Activated T-cell treated with anti-CD3 and anti-CD28 coated beads for 48 hours (primary cell): ENCODE results near the gene ERN1.
"Not testable (repeated sequence)": the region's sequence is repeated elsewhere in the genome, so short reads cannot be mapped to it uniquely, and the experiment has no call there.

Experiments used
- DNase-seq: peaks from one replicate; pipeline ENCODE4 v3.0.0-alpha.2; 2020; ENCODE audit warnings: low read depth

The ERN1 gene

DNA sequence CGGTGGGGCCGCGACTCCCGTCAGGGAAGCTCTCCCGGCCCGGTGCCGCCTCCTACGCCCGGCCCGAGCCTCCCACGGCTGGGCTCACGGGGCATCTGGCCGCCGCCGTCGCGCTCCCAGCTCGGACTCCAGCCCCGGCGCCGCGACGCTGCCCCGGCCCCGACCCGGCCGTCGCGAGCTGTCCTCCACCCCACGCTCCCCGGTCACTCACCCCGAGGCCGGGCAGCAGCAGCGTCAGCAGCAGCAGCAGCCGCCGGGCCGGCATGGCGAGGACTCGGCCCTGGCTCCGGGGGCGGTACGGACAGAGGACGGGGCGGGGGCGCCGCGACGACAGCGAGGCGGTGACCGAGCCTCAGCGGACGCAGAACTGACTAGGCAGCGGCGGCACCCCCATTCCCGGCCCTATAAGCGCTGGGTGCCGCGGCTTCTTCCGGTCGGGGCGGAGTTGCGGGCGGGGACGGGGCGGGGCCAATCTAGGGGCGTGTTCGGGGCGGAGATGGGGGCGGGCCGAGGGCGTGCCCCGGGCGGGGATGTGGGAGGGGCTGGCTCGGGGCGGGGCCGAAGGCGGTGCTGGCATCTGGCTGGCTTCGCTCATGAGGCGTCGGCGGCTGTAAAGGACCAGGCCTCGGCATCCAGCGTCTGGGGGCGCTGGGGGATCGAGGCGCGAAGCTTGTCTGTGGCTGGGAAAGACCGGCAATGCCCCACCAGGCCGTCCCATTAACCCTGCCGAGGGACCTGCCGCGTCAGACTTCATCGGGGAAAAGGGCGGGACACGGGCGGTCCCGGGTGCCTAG, at the start of gene ERN1:
Gene ERN1, minus strand, starts transcription at position 380 of the 794 bp plus-strand sequence. Its CDS starts 115 bp downstream, at position 265.
- DNase-seq: peak; percentile 84

DNA sequence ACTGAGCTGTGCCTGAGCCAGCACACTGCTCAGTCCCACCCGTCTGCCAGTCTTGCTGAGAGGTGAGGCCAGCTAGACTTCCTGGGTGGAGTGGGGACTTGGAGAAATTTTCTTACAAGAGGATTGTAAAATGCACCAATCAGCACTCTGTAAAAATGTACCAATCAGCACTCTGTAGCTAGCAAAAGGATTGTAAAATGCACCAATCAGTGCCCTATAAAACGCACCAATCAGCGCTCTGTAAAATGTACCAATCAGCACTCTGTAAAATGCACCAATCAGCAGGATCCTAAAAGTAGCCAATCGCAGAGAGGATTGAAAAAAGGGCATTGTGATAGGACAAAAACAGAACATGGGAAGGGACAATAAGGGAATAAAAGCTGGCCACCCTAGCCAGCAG, 49.1 kb upstream of the ERN1 start:
- not testable (repeated sequence) for DNase-seq

DNA sequence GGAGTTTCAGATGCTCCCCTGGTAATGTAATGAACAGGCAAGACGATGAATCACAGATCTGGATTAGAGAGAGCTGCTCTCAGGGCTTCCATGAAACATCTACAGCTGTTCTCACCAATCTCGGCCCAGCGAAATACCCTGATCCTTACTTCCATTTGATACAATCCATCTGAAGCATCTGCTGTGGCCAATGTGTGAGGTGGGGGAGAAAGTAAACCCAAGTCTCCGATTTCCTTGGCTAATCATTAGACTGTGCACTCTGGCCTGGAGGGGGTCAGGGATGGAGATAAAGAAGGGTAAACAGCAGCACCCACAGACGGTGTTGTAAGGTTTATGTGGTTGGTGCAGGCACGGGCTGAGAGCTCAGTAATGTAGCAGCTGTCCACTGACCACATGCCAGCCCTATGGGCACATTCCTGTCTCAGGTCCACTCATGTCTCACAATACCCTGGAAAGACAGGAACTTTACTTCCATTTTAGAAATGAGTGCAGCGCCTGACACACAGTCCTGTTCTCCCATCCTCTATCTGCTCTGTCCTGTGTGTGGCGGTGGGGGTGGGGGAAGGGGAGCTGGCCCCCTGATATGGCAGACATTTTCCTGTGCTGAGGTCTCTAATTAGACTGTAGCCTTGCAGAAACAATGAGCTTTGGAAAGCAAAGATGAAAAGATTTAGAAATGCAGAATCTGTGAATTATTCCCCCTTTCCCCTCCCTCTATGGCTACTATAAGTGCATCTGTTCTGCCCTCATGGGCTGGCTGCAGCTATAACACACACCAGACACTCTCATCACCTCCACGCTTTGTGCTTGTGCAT, 48.3 kb upstream of the ERN1 start:
- no peak for DNase-seq

DNA sequence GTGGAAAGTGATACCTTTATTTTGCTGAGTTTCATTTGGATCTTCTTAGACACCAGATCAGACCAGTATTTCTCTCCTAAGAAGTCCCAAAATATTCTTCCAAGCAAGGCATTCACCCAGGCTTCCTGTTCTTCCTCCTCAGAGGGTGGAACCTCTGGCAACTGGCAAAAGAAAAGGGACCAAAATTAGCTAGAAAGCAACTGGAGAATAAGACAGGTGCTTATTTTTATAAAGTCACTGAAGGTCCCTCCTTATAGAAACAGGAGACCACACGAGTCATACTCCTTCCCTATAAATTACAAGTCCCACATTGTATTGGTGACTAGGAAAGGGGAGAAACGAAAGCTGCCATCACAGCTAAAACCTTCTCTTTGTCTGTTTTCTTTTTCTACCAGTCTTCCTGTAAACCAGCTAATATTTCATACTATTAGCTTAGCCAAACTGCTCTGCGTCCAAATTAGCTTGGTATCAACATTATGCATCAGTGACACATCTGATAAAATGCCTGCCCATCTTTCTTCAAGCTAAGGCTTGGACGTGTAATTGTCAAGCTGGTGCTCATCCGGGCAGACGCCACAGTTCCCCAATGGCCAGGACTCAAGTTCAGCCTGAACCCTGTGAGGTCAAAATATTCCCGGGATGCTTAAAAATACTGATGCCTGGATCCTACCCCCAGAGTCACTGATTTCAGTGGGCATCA, 47.5 kb upstream of the ERN1 start:
- DNase-seq: no peak

DNA sequence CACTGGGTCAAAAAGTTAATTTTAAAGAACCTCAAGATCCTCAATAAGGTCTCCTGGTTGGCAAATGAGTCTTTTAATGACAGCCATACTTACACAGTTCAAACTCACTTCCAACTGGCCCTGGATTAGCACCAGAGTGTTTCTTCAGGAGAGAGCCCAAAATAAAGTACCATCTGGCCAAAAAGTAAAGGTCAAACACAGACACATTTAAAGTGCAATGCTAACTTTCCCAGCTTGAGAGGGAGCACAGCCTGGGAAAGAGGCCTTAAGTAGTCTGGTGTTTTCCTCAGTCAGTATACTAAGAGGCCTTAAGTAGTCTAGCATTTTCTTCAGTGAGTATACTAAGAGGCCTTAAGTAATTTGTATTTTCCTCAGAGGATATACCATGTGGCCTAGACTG, 46.6 kb upstream of the ERN1 start:
- DNase-seq: no peak

DNA sequence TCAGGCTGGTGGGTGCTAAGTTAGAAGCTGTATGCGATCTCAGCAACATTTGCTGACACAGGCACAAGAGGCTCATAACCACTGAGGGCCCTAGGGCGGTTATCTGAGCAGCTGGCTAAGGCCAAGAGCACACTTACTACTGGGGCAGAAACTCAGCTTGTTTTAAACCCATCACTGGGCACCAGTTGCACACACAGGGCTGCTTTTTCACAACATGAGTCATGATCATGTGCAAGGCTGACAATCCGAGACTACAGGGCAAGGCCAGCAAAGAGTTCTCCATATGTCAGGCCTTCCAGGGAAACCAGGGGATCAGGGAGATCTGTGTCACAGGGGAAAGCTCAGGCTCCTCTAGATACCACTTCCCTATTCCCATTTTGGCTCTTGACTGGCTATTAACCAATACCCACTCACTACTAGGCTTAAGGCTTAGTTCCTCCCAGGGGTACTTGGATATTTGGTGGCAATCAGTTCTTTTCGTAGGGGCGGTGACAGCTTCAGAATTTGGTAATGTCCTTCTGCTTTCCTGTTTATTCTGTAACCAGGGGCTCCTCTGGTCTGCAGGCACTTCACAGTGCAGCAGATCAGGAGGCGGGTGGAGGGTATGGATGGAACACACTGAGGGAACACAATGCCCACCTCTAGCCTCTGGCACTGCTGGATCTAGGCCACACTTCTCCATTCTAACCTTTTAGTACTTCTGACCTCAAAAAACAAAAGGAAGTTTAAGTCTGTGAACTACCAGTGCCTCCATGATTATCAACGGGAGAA, 44.9 kb upstream of the ERN1 start:
- no peak for DNase-seq

DNA sequence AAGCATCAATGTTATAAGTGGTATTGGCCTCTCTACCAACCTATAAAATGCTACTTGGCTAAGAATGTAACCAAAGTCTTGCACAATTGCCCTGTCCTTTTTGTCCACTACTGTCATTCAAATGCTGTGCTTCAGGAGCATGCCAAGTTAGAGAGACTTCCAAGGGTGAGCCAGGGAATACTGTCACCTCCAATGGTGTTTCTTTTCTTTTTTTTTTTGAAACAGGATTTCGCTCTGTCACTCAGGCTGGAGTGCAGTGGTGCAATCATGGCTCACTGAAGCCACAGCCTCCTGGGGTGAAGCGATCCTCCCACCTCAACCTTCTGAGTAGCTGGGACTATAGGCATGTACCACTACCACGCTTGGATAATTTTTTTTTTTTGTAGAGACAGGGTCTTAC, 43.7 kb upstream of the ERN1 start:
- DNase-seq: no peak

DNA sequence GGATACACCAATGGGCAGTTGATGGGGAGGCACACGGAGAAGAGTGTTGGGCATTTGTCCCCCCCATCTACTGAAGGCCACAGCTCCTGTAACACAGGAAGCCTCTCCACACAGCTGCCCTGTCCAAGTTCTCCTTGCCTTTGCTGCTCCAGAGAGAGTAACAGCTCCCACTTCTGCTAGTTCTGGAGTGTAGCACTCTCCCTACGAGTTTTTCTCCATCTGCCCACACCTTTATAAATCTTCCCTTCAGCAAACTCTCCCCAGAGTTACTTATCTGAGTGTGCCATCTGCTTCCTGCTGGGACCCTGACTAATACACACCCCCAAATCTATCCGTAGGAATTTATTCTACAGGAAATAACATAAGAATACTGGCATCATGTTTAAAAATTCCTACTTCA, 42.6 kb upstream of the ERN1 start:
- DNase-seq: no peak

DNA sequence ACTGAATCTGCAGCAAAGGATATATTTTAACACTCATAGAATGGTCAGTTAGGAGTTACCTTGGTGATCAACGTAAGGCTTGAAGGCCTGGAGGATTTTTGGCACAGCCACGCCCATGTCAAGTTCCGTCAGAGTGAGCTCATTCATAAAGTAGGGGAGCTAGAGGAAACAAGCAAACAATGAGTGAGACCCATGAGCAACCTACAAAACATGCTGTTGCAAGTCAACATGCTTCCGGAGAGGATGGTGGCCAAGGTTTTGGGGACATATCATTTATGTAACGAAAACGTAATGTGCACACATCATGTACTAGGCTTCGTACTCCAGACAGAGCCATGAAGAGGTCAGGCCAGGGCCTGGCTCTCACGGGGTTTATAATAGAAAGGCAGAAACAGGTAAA, 41.1 kb upstream of the ERN1 start:
- no peak for DNase-seq

DNA sequence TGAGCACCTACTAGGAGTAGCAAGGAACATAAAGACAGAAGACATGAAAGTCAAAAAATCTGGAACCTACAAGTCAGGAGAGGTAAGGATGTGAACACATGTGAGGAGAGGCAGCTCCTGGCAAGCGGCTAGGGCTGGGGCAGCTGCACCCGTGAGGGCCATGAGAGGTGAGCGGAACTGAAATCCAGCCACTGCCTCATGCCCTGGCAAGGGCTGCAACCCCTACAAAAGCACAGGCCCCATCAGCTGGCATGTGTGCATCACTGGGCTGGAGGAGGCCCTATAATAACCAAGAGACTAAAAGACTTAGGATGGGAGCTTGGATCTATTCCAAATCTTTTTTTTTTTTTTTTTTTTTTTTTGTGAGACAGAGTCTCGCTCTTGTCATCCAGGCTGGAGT, 40.3 kb upstream of the ERN1 start:
- DNase-seq: no peak

DNA sequence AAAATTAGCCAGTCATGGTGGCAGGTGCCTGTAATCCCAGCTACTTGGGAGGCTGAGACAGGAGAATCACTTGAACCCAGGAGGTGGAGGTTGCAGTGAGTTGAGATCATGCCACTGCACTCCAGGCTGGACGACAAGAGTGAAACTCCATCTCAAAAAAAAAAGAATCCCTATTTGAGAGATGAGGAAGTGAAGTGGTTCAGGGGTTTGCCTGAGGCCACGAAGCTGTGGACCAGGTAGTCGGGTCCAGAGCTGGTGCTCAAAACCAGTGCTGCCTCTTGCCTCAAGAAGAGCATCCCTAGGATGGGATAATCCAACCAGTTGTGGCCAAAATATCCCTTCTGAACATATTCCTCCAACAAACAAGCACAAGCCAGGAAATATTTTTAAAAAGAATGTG, 37.7 kb upstream of the ERN1 start:
- DNase-seq: not testable (repeated sequence)

DNA sequence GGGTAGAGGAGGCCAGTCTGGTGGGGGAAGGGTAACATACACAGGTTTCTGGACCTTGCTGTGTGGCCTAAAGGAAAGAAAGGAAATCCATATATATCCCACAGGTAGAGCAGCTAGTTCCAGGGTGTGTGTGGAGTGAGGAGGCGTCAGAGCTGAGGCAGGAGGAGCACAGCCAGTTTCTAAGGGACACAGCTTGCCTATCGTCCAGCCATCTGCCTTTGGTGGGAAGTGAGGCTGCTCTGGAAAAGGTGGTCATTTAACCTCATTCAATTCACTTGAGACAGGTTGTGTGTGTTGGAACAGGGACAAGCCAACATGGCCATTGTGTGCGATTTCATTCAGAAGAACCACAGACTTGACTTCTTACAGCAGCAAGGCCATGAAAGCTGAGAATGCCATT, 36.9 kb upstream of the ERN1 start:
- no peak for DNase-seq

DNA sequence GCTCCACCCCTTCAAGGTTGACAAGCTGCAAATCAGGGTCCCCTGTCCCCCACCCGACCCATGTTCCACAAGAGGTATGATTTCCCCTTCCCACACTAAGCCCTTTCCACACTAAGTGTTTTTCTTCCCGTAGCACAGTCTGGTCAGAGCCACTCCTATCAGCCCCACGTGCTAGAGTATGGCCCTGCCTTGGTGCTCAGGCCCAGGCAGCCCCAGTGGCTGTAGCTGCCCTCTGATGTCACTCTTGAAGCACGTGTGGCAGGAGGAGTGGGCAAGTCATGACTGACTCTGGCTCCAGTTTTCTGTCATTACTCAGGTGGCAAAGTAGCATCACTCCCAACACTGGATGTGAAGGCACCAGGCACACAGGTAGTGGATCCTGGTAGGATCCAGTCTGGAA, 35.4 kb upstream of the ERN1 start:
- no peak for DNase-seq

DNA sequence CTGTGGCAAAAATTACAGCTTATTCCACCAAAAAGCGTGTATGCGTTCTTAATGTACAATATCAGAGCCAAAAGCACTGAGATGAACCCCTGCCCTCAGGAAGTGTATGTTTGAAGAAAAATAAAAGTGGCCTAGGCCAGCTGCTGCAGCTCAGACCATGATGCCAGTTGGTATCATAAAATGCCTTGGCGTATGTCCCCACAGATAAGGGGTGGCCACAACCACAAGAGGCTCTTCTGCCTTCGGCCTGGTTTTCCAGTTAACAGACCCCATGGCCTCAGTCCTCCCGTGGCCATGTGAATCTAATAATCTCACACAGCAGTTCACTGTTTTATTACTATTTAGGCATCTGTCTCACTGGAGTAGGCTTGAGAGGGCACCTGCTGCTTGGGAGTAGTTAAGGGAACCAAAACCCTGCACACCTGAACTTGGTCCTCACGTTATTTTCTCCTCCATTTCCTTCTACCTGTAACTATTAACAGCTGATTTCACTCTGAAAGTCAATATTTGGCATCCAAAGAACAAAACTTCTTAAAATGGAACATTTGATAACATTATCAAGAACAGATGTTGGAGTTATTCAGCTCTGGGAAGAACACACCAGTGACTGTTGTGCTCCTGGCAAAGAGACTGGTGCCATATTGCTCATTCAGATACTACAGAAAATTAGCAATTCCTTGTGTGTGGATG, 34.8 kb upstream of the ERN1 start:
- no peak for DNase-seq

DNA sequence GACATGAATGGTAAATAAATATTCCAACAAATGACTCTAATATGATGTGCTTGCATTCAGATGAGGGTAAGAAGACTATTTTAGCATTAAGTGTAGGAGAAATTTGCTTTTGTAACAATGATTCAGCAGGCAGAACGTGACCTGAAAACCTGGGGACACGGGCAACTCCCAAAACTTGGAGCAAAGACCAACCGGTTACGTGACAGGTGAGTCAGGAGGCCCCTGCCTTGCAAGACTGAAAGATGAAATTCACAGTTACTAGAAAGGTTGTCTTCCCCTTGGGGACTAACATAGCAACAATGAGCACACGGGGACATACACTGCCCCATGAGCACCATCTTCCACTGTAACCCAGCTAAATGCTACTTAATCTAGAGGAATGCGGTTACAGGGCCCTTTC, 33.5 kb upstream of the ERN1 start:
- DNase-seq: no peak

DNA sequence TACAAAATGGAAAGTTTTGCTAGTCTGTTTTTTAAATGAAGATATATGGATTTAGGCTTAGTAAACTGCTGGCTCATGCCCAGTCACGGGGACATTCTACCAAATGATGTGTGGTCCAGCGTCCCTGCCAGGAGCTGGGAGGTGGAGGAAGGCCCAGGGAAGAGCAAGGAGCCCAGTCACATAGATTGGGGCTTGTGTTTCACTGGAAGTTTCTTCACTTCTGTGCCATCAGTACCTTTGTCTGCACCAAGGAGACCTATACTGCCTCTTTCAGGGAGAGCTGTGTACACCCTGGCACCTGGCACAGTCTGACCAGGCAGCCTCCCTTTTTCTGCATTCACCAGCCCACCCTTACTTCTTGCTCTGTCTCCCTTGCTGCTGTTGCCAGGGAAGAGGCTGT, 32.6 kb upstream of the ERN1 start:
- DNase-seq: no peak

DNA sequence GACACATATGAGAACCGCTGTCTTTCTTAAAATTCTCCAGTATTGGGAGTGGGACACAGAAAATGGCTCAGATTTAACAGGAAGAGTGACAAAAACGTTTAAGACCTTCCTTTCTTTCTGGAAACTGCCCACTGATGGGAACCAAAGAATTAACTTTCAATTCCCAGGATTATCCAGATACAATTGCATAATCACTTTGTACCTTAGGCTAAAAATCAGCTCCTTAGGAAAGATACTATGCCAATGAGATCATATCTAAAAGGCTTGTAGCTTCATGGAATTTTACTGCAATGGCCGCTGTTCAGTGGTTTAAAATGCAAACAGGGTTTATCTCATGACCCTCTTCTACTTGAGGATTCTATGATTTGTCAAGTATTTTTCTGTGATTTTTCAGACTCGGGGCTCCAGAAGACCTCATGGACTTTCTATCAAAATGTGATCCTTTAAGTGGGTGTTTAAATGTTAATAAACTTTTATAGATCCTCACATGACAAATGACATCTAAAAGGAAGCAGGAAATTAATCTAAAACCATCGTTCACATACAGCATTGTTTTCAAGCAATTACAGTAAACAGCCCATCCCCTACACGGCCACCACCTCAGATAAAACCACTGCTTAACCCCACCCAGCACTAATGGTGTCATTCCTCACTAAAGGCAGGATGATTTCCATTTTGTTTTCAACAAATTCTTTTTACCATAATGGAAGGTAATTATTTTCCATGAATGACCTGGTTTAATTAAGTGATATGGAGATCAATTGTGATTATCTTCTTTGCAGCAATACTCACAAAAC, 31.6 kb upstream of the ERN1 start:
- DNase-seq: no peak

DNA sequence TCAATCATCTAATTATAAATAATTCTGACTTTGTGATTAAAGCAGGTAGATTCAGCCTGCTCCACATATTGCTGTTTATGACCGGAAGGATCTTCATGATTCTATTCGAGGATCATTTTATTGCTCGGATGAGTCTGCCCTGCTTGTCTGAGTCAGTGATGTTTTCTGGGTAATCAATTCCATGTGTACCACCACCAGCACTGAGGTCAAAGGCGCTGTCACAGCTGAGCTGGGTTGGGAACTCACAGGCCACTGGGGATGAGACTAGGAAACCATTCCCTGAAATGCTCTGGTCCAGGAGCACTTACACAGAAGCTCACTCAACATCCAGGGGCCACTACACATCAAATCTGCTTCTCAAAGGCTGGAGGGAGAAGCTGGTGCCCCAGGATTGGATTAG, 30.4 kb upstream of the ERN1 start:
- no peak for DNase-seq

DNA sequence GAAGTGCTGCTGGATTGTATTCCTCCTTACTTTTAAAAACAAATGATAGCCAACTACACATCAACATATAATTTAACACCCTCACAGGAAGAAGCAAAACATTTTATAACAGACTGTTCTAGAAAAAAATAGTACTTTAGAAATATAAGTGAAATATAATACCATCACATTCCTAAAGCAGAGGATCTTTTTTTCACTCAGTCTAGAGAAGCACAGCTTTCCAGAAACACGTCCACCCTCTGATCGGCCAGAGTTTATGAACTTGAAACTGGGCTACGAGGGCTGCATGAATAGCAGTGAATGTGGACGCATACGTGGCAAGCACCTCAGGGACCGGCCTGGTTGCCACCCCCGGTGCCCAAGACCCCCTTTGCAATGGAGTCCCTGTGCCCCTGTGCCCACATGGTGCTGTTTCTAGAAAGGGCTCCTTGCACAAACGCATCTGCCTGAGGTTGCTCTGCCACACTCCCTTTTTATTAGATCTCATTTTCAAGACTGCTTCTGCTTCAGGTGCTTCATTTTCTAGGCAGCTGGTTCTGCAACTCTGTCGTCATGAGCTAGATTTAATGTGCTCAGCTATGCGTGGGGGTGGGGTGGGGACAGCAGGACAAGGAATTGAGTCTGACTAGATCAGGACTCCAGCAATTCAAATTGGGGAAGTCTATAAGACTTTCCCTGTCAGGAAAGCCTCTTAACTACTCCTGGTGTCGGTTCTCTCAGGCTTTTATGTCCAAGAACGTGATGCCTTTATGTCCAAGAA, 29.1 kb upstream of the ERN1 start:
- no peak for DNase-seq

DNA sequence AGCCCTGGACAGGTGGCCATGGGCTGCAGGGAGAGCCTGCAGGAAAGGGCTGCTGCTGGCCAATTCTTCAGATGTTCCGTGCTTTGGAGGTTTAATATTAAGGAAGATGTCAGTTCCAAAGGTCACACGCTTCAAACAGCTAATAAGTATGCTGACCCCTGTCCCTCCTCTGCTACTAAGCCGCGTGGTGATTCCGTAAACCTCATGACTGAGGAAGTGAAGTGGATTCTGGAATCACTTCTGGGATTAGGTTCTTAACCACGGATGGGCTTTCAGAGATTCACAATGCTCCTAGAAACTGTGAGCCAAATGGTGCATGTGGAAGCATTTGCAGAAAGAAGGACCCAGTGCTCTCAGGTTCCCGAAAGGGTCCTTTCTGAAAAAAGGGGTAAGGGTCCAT, 28.5 kb upstream of the ERN1 start:
- DNase-seq: no peak
